Skin epidermis (tissue), 12 donors: ENCODE data around the gene GRIN3A.

Experiments
- H3K27ac ChIP-seq, 21 experiments: fragments of 200-600 bp; sonication (generic) in 11 of 21; one replicate each; pipeline ENCODE4 v1.5.0; 2020; ENCODE audit warnings: mild to moderate bottlenecking in 3 of 21, inconsistent platforms in 2 of 21, moderate library complexity in 2 of 21
- H3K4me3 ChIP-seq, 7 experiments: fragments of 200-600 bp; sonication (generic) in 2 of 7; one replicate each; pipeline ENCODE4 v1.5.0; 2020; ENCODE audit warnings: inconsistent platforms in 2 of 7, mild to moderate bottlenecking in 2 of 7, moderate library complexity in 1 of 7

Gene GRIN3A

DNA sequence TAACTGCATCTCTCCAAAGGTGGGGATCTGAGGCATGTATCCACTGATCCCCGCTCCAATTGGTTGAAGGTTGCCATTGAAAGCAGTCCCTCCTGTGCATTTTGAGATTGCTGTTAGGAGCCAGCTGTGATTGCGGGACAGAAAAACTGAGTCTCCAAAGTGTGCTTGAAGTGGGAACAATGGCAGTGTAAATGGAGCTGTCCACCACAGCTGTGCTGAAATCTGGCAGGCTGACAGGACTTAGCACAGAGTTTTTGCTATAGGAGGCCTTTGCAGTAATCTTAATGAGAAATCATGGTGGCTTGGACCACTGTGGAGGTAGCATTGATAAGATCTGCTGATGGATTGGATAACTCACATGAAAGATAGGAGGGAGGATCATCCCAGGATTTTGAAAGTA lies 201.5 kb downstream of the GRIN3A start:
- Histone ChIP-seq H3K27ac (no peak overlapping the region), H3K4me3 (no peak overlapping the region)

DNA sequence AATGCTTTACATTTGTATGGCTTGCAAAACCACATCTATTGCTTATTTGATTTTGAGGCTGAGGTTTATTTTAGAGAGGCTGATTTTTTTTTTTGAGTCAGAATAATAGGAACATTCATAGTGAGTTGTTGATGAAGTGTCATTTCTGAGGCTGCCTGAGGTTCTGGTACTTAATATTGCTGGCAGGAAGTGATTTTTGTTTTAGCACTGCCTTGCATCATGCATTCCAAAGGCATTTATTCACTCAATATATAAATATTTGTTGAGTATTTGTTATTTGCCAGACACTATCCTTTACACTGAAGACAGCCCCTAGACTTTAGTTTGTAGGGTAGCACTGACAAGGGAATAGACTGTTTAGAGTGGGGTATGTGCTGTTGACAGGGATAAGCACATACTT lies 202.1 kb downstream of the GRIN3A start:
- H3K27ac ChIP-seq: no peak overlapping the region
- H3K4me3 ChIP-seq: no peak overlapping the region

DNA sequence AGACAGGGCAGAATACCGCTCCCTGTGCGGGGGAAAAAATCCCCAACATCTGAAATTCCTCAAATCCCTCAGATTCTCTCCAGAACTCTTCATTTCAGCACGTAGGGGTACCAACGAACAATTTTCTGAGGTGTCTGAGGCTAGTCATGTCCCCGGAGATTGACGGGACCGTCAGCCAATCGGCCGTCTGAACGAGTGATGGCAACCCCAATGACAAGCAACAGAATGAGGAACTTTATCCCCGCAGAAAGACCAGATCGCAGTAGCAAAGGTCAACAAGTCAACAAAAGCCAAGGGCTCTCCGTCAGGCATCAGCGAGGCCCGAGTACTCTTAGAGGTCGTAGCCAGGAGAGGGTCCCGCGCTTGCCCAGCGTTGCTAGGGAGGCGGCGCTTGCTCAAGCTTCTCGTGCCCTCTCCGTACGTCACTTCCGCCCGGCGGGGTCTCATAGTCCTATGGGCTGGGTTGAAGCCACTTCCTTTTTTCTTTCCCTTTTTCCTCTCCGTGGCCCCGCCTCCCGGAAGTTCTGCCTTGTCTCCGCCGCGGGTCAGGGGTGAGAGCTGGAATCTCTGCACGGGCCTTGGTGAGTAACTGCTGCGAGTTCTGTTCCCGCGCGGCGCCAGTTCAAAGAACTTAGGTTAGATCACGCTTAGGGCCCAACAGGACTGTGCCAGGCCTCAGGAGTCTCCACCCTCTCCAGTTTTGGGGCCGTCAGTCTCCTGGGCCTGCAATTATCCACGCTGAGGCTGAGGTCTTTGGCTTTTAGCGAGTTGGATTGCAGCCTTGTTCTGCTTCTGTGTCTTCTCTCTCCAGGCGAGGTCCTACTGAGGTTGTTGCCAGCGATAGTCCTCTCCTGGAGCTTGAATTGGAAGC lies 204.9 kb downstream of the GRIN3A start, which contains the start of gene RNF20:
TSS of gene RNF20 (plus strand) at position 520 of the 871 bp plus-strand sequence. CDS start 1,571 bp downstream, outside the sequence.
- peak within 1 kb of the TSS; percentile 20 to 99 (median 95) for H3K27ac ChIP-seq

DNA sequence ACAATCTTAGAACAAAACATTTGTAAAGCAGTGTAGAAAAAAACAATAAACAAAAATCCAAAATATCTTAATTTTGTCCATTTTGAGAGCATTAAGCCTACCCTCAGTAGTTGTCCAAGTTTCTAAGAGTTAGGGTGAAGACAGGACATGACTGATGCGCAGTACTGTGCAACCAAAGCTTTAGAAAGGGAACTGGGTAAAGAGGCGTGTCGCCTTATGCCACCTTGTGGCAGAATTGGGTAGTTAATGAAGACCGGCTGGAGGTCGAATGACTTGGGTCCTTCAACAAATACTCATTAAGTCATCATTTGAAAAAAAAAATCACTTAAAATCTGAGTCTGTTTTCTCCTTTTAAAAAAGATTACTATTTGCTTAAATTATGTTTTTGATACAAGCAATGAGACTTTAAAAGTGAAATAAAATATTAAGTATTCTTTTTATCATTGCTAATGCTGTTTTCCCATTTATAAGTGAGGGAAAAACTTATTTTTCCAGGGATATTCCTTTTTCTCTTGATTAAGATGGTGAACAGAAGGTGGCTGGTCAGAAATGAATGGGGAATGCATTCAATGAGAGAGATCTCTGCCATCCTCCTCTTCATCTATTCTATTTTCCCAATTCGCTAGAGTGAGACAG lies 208.3 kb downstream of the GRIN3A start:
- H3K4me3 ChIP-seq: no peak overlapping the region
- H3K27ac ChIP-seq: no peak overlapping the region

More for the DNA sequence above, 204.9 kb downstream of the GRIN3A start, which contains the start of gene RNF20:
- peak within 1 kb of the TSS; percentile 55 to 79 (median 62) for H3K4me3 ChIP-seq

DNA sequence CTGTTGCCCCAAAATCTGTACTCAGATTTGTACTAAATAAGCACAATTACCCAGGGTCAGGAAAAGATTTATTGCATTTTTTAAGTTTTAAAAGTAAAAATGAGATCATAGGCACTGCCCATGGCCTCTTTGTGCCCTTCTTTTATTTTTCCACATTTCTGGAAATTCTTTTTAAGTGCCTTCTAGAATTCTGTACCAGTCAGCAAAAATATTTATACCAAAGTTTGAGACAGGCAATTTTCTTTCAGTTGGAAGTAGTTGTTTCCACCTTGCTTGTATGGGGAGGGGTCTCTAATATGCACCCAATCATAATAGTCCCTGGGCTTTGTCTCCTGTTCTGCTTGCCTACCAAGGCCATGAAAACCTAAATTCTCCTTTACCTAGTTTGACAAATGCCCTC lies 210.4 kb downstream of the GRIN3A start:
- Histone ChIP-seq H3K27ac (no peak overlapping the region), H3K4me3 (no peak overlapping the region)

DNA sequence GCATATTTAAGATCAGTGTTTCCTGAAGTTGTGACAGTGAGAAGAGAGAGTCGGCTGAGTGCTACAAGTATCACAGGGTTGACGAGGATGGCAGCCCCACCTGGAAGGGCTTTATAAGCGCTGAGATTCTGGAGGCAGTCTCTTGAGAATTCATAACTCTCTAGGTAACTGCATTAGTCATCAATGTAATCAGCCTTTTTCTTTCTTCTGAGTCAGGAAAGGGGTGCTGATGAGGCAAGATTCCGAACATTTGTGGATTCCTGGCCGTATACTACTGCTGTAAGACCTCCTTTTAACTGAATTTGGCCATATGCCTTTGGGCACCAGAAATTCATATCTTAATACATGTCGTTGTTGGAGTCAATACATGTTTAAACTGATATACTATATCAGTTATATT lies 211.4 kb downstream of the GRIN3A start:
- Histone ChIP-seq H3K4me3 (no peak overlapping the region), H3K27ac (no peak overlapping the region)

DNA sequence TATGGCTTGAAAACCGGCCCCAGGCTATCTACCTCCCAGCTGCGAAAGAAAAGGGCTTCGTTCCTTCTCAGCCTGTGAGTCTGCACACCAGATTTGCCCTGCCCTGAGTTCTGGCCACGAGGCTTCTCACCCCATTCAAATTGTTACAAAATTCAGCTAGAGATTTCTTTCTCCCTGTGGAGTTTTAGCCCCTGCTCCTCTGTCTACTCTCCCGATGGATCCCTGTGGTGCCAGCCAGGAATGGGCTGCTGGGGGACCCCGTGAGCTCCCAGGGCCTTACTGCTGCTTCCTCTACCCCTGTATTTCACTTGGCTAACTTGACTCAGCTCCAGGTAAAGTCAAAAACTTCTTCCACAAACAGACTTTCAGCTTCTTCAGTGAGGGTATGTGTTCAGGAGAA lies 214.1 kb downstream of the GRIN3A start:
- no peak overlapping the region for H3K4me3 ChIP-seq

More for the DNA sequence above, 214.1 kb downstream of the GRIN3A start:
- no peak overlapping the region for H3K27ac ChIP-seq
